HG03039 (cell line): ENCODE measurements around the gene RCAN1.

ENCODE experiments used
- ATAC-seq: cut with Tn5 transposase; IDR thresholded peaks from one replicate; pipeline ENCODE4 v1.9.1; 2021; ENCODE audit warnings: mild to moderate bottlenecking, moderate library complexity; ENCODE audit not compliant: unreplicated experiment

The RCAN1 gene

GRCh38 chr21:34599534-34600101 is 15.3 kb downstream of the RCAN1 start:
- no peak for ATAC-seq

- ATAC-seq, result no peak
Observed at GRCh38 chr21:34598931-34599400, 15.9 kb downstream of the RCAN1 start.

DNA sequence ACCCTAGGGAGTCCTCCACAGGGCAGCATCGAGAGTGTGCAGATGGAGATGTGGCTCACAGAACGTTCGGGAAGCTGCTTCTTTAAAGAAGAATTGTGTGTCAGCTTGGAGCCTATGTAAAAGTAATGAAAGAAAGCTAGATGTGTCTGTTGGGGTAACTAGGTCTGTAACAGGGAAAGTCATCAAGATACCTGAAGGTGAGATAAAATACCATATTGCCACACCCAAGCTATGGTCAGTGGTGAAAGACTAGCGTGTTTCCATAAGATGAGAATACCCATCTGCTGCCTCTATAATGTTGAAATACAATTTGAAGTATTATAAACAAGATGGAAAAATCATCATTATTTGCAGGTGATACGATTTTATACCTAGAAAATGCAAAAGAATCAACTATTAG is 17.5 kb downstream of the RCAN1 start:
- no peak for ATAC-seq

GRCh38 chr21:34596561-34597271 is 18.2 kb downstream of the RCAN1 start:
- ATAC-seq, result no peak

GRCh38 chr21:34595457-34595856 is 19.5 kb downstream of the RCAN1 start:
- no peak for ATAC-seq

DNA sequence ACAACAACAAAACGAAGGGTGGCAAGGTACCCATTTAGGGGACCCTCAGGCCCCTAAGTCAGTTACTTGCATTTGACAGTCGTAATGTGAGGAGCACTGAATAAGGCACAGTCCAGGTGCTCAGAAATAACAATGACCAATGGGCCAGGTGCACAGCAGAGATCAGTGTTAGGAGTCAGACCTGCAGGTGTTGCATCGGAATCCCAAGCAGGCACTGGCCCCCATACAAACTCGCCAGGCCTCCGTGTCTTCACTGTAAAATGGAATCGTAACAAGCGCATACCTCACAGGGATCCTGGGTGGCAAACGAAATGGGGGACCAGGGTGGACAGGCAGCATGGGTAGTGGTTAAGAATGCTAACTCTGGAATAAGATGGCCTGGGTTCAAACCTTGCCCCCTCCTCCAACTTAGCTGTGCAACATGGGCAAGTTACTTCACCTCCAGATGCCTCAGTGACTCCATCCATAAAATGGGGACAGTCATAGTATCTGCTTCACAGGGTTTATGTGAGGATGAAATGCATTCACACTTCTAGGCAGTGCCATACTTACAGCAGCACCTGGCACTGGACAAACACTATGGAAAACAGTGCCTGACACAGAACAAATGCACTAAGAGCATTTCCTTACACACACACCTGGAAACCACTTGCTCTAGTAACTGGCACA is 20.2 kb downstream of the RCAN1 start:
- no peak for ATAC-seq

DNA sequence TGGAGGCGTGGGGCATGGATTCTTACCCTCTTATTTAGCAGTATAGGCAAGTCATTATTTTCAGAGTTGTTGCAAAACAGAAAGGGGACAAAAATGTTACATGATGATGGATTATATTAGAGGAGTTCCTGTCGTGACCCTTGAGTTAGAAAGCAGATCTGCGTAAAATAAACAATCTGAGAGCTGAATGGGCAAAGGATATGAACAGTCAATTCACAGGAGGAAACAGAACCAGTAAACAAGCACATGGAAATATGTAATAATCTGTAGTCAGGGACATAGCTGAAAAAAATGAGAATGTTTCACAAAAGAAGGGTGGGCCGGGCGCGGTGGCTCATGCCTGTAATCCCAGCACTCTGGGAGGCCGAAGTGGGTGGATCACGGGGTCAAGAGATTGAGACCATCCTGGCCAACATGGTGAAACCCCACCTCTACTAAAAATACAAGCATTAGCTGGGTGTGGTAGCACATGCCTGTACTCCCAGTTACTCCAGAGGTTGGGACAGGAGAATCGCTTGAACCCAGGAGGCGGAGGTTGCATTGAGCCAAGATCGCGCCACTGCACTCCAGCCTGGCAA is 20.9 kb downstream of the RCAN1 start:
- no peak for ATAC-seq

GRCh38 chr21:34593423-34593822 is 21.5 kb downstream of the RCAN1 start:
- no peak for ATAC-seq

GRCh38 chr21:34592120-34592955 is 22.6 kb downstream of the RCAN1 start:
- no peak for ATAC-seq

DNA sequence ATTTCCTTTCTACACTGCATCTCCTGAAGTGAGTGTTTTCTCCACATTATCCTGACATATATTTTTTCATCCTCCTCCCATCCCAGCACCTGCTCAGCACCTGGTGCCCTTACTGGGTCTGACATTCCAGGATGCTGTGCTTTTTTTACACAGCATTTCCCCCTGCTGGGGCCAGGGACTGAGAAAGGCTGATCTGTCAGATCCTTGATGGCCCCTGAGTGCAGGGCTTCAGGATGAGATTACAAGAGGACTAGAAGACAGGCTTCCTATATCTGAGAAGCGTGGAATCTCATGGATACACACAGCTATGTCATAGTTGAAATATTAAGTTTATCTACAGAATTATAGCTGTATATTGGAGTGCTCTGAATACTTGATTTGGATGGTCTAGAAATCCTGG is 24.4 kb downstream of the RCAN1 start:
- no peak for ATAC-seq

GRCh38 chr21:34589511-34590282 is 25.2 kb downstream of the RCAN1 start:
- ATAC-seq, result no peak

DNA sequence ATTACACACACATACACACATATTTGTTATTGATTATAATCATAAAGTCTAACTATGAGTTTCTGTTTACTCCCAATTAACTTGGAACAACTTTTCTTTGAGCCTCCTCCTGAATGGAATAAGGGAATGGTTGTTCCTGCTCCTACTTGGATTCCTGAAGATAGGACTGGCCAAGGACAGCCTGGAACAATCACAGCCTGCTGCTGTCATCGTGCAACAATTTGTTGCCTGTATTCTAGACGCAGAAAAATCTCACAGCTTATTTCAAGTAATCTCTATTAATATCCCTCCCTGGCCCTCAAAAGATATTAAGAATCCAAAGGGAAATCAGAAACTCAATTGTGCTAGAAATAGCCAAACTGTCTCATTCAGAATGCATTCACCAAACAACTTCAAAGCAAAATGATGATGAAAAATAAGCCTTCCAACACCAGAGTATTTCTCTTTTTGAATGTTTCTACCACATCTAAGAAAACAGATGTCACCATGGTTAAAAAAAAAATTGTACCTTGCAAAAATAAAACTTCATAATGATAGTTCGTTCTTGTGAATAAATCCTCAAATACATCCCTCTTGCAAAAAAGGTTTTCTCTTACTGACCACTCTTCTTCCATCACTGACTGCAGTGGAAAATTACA is 30.9 kb downstream of the RCAN1 start:
- no peak for ATAC-seq

DNA sequence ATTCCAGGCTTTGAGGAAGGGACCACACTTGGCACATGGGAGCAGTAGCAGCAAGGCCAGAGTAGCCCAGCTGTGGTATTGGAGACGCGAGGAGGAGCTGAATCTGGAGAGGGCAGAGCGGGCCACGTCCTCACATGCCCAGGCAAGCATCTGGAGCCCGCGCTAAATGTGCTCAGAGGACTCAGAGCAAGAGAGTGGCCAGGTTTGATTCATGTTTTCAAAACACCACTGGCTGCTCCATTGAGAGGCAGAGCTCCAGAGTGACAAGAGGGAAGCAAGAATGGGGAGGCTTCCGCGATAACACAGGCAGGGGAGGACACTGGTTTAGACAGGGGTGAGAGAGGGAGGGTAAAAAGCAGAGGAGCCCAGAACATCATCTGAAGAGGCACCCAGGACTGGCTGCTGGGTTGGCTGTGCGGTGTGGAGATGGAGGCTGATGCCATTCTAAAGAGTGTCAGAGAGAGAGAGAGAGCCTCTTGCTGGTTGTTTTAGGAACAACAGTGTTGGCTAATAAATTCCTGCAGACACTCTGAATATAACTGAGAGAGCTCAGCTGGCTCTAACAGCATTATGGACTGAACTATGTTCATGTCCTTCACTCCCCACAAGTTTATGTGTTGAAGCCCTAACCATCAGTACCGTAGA is 32.3 kb downstream of the RCAN1 start:
- ATAC-seq, result no peak

GRCh38 chr21:34580181-34580700 is 34.7 kb downstream of the RCAN1 start:
- ATAC-seq, result no peak

DNA sequence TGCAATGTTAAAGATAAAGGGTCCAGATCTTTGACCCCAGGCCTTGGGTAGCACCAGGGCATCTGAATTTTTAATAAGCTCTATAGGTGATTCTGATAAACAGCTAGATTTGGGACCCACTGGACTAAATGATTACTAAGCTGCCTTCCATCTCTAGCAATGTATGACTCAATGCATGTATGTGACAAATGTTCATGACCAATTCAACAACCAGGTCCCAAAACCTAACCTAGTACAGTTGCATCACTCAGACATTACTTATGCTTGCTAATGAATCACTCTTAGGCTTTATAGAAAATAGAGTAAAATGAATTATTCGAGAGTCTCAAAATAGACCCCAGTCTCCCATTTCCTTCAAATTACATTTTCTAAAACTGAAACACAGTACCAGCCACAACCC is 35.5 kb downstream of the RCAN1 start:
- no peak for ATAC-seq

- no peak for ATAC-seq
Observed at GRCh38 chr21:34576041-34576511, 38.8 kb downstream of the RCAN1 start.

DNA sequence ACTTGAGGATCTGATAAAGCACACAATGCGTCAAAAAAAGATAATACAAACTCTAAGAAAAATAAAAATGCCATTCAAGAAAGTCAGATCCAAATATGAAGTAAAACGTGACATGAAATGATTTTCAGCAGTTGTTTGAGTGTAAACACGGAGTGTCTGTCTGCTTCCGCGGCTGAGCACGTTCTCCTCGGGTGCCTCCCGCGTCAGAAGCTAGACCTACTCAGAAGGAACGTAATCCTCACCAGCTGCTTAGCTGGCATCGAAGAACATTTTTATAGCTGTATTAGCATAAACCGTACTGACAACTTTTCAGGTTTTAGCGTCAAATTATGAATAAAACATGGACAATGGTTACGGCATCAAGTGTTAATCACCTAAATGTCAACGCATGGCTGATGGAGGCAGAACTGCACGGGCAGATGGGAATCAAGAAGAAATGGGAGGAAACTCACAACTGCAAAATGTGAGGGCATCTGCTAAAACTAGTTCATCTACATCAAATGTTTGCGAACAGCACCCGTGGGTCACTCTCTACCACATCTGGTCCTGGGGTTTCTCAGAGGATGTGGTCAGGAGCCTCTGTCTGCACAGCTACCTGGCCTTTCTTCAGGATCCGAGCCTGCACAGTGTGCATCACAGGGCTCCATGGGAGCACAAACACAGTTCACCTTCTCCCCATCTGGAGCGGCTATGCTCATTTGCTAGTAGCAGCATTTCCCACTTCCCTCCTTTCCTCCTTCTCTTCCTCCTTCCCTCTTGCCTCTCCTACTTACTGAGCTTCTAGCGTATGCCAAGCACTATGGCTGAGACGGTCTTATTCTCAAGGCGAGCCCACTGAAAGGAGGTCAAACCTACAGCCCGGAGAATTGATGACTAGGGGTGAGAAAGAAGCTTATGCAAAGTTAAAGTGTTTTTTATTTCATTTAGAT is 40.0 kb downstream of the RCAN1 start:
- ATAC-seq, result no peak

- ATAC-seq, result no peak
Observed at GRCh38 chr21:34571994-34572393, 42.9 kb downstream of the RCAN1 start.
